ENCODE data around the gene ASIC2. TPM values are rescaled to one million over a fixed set of nuclear protein-coding genes. Genes with fewer than 3 reads are reported as not detected.

ASIC2 gene
- total RNA-seq, 1 experiment from 2014 or later, result not detected

- DNase-seq (ENCODE audit: low read depth), result no peak
These were observed 177.0 kb downstream of the ASIC2 start for GRCh38 chr17:33116021-33116551.

DNA sequence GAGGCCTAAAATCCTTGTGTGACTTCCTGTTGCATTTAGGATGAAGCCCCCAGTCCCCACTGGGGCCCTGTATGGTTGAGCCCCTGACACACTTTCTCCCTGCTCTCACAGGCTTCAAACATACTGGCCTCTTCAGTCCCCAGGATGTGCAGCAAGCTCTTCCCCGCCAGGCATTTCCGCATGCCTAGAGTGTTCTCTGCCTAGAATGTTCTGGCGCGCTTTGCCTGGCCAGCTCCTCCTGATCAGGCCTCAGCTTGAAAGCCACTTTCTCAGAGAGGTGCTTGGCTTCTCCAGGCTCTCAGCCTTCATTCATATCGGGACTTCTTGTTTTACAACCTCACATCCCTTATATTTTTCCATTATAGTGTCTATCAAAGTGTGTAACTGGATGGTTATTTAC, 177.7 kb downstream of the ASIC2 start:
- no peak for DNase-seq (ENCODE audit: low read depth)

DNA sequence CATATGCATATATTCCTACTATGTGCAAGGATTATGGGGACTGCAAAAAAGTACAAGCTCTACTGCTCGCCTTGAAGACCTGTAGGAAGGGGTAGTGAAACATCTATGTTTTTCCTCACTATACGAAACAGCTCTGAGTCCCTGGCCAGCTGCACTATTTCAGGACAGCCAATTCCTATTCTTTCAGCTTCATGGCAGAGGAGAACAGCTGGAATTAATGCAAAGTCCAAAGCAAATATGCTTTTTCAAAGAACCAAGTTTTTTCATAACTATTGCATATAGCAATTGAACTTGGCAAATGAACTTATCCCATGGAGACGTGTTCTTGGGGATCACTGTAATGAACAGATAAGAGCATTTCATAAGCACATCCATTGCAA, 179.1 kb downstream of the ASIC2 start:
- no peak for DNase-seq (ENCODE audit: low read depth)

DNA sequence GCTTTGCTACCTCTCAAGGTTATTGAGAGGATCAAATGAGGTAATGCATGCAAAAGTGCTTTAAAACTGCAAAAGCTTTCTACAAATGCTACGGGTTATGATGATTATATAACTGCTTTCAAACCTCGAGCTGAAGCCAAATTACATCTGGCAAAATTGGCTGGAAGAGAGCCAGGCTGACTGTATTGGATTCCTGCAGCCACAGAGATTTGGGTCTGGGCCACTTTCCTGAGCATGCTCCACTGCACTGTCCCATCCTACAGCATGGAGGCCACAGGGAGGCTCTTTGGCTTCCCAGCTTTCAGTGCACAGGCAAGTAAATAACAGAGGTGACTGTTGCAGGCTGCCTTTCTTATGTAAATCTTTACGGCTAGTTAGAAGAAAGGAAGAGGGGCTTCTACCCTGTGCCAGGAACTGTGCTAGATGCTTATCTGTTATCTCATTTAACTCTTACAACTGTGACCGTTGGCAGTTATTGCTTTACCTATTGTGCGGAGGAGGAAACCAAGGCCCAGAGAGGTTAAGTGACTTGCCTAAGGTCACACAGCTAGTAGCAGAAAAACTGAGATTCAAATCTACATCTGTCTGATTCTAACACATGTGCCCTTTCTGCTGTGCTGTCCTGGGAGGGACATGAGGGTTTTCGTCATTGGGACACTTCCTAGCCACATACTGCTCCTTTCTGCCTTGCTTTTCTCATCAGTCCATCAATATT, 179.7 kb downstream of the ASIC2 start:
- DNase-seq (ENCODE audit: low read depth), result no peak

GRCh38 chr17:33112763-33113162, 180.3 kb downstream of the ASIC2 start:
- no peak for DNase-seq (ENCODE audit: low read depth)

GRCh38 chr17:33109336-33110072, 183.6 kb downstream of the ASIC2 start:
- no peak for DNase-seq (ENCODE audit: low read depth)

GRCh38 chr17:33106525-33107165, 186.4 kb downstream of the ASIC2 start:
- DNase-seq (ENCODE audit: low read depth), result no peak

DNA sequence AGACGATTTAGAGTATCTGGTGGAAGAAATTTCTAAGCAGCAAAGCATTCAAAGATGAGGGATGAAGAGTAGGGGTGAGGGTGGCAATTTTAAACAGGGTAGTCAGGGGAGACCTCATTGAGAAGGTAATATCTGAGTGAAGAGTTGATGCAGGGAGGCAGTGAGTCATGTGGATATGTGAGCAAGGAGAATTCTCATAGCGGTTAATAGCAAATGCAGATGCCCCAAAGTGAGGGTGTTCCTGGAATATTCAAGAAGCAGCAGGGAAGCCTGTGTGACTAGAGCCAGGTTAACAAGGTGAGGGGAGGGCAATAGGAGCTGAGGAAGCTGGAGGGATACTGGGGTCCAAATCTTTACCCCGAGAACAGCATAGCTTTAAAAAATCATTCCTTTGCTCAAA, 187.2 kb downstream of the ASIC2 start:
- DNase-seq (ENCODE audit: low read depth), result no peak

GRCh38 chr17:33099906-33100305, 193.2 kb downstream of the ASIC2 start:
- no peak for DNase-seq (ENCODE audit: low read depth)

DNA sequence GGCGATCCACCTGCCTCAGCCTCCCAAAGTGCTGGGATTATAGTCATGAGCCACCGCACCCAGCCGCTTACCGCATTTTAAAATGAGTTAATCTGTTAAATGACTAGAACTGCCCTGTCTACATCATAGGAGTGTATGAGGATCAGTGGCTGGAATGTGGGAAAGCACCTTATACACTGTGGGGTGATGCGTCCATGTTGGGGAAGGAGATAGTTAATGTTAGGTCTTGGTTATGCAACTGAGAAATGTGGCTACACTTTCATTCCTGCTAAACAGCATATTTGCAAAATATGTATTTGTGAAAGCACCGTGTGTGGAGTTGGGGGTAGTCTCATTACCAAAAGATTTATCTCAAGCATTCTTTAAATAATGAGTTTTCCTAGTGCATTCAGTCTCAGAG, 193.8 kb downstream of the ASIC2 start:
- no peak for DNase-seq (ENCODE audit: low read depth)

GRCh38 chr17:33097411-33097810, 195.7 kb downstream of the ASIC2 start:
- DNase-seq (ENCODE audit: low read depth), result no peak

DNA sequence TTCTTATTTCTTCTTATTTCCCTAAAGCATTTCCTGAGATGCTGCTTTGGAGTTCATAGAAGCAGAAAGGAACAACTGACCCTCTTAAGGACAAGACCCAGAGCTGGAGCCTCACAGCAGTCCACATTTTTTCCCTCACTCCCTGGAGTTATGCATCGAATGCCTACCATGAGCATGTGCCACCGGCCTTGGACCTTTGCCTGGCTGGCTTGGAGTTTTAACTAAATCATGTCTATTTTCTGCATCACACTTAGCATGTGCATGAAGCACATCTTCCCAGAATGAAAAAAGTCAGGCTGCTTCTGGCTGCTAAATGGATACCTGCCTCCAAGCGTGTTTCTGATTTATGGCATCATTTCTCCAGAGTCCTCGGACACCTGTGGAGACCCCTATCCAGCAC, 196.9 kb downstream of the ASIC2 start:
- DNase-seq (ENCODE audit: low read depth), result no peak

DNA sequence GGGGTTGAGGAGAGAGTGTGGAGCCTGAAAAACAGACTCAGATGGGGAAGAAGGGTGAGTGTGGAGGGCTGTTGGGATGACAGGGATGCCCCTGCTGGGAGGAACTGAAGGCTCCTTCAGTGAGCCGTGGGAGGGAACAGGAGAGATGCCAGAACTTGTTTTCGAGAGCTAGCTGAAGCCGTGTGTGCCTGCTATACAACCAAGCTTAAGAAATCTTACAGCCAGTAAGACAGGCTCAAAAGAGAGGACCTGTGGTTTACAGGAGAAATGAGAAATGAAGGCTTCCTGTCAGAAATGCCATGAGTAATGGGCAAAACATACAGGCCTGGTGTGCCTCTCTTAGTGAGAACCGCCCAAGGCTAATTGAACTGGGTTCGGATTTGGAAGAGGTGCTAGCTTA, 201.8 kb downstream of the ASIC2 start:
- DNase-seq (ENCODE audit: low read depth), result no peak

- DNase-seq (ENCODE audit: low read depth), result no peak
These were observed 202.3 kb downstream of the ASIC2 start for GRCh38 chr17:33090806-33091205.

DNA sequence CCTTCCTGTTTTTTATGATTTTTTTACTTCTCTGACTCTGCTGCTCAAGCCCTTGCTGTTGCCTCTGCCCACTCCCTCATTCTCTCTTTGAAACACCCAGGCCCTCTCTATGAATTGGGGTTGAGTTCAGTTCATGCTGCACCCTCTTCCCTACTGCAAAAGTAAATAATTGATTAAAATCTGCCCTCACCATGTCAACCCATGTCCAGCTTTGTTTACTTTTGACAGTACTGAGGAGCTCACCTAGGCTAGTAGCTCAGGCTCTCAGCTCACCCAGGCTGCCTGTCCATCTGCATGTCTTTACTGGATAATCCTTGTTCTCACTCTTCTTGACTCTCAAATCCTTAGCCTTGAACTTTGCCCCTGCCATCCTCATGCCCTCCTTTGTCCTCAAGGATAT, 206.2 kb downstream of the ASIC2 start:
- no peak for DNase-seq (ENCODE audit: low read depth)

GRCh38 chr17:33086041-33086440, 207.1 kb downstream of the ASIC2 start:
- no peak for DNase-seq (ENCODE audit: low read depth)

- no peak for DNase-seq (ENCODE audit: low read depth)
These were observed 207.8 kb downstream of the ASIC2 start for GRCh38 chr17:33085256-33085655.

DNA sequence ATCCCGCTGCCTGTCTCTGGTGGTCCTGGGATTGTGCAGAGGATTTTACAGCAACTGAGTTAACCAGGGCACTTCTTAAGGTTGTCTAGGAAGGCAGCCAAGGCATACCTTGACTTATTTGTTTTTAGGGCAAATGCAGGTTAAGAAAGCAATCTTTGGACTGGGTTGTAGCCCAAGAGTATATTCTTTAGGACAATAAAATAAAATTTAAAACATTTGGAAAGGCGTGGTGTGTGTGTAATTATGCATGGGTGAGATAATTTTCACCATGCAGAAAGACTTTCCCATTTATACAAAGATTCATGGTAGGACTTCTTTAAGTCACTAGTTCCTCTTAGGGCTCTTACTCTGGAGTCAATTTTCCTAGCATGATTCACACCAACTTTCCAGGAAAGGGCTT, 208.3 kb downstream of the ASIC2 start:
- DNase-seq (ENCODE audit: low read depth), result no peak

DNA sequence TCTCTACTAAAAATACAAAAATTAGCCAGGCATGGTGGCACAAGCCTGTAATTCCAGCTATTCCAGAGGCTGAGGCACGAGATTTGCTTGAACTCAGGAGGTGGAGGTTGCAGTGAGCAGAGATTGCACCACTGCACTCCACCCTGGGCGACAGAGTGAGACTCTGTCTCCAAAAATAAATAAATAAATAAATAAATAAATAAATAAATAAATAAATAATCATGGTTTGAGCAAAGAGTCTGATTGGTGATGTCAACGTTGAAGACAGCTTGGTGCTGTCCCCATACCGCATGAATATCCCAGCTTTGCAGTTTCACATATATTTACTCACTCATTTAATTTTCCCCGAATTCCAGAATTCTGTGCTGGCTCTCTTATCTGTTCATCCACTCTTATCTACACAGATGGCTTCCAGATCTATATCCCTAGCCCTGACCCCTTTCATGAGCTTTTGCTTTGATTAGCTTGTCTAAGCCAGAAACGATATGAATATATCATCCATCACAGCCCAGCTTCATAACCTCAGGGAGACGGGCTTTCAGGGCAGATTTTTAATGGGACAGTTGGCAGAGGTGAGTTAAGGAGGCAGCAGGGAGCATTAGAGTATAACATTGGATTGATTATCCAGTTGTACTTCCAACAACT, 210.4 kb downstream of the ASIC2 start:
- no peak for DNase-seq (ENCODE audit: low read depth)

GRCh38 chr17:33080091-33080490, 213.0 kb downstream of the ASIC2 start:
- DNase-seq (ENCODE audit: low read depth), result no peak

GRCh38 chr17:33079201-33079600, 213.9 kb downstream of the ASIC2 start:
- DNase-seq (ENCODE audit: low read depth), result no peak

- no peak for DNase-seq (ENCODE audit: low read depth)
These were observed 216.1 kb downstream of the ASIC2 start for GRCh38 chr17:33076979-33077378.

All from LHCN-M2 (cell line).